NK-92 (cell line): ENCODE results near the gene SASS6.

Experiments used
- DNase-seq: peaks from one replicate; lab custom pipeline; 2025; ENCODE audit not compliant: unreplicated experiment; lab: John Stamatoyannopoulos, UW

SASS6 gene

DNA sequence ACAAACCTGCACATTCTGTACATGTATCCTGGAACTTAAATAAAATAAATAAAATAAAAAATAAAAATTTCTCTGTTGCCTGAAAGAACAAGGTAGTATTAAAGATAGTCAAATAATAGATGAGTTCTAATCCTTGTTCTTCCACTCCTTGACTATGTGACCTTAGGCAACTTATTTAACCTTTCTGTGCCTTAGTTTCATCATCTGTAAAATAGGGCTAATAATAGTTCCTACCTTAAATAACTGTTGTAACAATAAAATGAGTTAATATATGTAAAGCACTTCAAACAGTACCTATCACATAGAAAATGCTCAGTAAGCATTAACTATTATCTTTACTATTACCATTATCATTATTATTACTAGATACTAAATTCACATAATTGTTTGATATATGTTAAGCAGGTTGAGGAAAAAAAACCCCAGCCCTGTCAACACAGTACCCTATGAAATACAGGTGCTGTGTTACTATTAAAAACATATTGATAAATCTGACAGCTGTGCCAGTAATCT, 23.1 kb downstream of the SASS6 start:
- DNase-seq = no peak

DNA sequence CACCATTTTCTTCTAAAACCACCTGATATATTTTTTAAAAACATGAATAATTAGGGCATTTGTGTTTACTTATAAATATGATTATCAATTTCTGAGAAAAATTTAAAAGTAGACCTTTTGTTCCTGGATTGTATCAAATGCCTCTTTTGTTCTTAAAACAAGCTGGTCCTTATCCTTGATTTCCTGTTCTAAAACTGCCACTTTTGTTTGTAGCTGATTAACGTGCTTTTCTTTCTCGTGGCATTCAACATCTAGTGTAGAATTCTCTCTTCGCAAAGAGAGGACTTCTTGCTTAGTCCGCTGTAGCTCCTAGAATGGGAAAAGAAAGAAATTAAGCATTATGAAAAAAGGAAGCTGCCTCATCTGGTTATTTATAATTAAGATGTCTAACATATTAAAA, 25.0 kb downstream of the SASS6 start:
- DNase-seq = no peak

DNA sequence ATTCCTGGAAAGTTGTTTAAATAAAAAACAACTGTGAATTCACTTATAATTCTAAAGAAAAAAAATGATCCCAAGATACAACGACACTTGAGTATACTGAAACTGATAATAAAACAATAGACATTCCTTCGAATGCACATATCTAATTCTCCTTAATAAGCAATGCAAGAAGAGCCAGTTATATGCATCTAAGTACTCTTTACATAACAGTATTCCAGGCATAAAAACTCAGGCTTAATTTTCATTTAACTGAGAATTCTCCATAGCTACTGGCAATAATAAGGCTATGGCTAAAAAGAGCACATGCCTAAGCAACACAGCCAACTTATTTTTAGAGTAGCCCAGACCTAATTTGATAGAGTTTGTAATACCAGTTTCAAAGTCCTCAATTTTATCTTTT, 31.2 kb downstream of the SASS6 start:
- no peak for DNase-seq

DNA sequence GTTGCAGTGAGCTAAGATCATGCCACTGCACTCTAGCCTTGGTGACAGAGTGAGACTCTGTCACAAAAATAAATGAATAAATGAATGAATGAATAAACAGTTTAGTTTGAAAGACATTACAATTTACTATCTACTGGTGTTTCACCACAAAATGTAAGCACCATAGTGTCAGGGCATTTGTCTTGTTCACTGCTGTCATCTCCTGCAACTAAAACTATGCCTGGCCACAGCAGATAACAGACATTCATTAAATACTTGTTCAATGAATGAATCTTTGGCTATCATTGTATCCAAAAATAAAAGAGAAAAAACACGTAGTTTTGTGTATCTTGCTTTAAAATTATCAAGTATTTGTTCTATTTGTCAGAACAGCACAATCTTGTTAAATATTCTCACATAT, 32.5 kb downstream of the SASS6 start:
- DNase-seq = no peak

DNA sequence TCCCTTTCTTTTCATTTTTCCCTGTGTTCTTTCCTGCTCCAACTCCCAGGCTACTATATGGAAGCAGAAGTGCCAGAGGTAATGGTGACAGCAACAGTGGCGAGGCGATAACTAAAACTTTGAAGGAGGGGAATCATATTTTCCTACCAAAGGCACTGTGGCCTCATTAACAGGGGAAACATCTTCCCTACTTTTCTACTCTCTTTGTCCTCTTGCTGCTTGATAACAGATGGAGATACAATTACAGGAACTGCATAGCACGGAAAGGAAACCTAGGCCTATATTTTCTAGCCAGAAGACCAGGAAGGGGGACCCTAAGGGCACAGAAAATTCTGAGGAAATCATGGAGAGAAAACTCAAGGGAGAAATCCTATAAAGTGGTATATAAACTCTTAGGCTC, 42.3 kb downstream of the SASS6 start:
- no peak for DNase-seq

DNA sequence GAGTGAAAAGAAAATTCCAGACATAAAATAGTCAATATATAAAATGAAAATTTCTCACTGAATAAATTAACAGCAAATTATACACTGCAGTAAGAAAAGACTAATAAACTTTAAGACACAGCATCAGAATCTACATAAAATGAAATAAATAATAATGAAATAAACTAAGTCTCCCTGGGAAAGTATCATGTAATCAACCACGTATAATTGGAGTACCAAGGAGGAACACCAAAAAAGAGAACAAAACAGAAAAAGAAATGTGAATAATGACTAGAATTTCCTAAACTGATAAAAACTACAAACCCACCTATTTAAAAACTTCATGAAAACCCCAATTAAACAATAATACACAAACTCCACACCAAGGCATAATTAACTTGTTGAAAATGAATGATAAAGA, 43.6 kb downstream of the SASS6 start:
- no peak for DNase-seq

DNA sequence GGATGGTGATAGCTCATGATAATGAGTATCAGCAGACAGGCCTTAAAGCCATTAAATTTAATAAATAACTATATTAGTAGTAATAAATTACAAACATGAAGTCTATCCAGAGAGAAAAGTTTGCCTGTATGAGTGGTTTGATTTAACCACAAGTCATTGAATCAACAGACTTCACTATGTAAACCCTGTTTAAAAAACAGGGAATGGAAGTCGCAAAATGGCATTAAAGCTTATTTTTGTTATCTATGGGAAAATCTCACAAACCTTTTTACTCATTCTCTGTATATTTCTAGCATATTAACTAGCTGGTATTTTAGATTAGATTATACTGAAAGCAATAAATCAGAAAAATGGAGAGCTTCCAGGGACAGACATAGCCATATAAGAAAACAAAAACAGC, 45.3 kb downstream of the SASS6 start:
- DNase-seq = no peak

DNA sequence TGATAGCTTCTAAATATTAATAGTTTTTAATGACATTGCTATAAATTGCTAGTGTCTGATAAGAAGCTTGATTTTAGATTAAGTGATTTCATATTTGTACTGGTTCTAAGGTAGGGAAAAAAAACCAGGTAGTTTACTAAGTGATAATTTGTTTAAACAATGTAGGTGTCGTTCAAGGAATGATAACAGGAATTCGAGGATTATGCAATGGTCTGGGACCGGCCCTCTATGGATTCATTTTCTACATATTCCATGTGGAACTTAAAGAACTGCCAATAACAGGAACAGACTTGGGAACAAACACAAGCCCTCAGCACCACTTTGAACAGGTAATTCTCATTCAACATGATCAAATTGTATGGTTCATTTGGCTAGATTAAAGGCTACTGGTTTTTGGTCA, 52.4 kb downstream of the SASS6 start:
- no peak for DNase-seq

DNA sequence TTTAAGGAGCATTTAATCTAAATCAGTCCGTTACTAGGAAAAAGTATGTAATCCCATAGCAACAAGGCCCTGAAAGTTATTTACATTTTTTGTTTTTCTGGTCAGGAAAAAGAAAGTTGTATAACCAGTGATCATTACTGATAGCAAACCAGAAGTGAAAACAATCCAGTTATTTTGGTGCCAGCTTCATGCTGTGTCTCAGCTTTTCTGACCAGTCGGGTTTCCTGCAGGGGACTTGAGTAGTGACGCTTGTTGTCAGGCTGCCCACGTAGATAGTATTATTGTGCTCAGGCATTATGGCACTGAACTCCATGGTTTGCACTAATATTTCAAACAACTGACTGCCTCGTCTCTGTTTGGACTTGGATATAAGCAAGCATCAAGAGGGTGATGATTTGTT, 55.2 kb downstream of the SASS6 start:
- no peak for DNase-seq

DNA sequence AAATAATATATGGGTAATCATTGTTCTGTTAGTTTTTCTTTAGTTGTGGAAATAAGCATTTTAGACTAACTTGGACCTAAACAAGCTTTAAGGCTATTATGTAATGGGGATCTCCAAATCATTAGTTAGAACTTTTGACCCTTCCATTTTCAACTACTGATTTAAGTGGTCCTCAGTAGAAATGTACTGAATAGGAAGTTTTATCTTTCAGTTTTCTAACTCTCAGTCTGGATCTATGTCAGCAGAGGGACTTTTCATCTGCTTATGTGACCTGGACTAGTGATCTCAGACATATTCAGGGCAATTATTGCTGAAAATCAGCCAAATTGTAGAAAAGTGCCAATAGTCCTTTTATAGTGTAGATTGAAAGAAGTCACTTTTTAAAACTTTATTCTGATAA, 56.0 kb downstream of the SASS6 start:
- DNase-seq = no peak

DNA sequence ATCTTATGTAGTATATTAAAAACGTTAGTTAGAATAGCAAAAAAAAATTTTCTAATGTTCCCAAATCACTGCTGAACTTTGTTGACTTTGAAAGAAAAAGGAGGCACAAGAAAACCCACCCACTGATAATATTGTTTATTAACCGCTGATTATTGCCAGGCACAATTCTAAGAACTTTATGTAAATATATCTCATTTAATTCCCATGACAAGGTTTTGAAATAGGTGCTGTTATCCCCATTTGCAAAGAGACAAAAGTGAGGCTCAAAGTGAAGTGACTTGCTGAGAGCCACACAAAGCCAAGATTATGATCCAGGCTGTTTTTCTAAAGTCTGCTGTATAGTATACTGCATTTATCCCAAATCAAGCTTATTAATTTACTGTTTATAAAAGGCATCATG, 56.4 kb downstream of the SASS6 start:
- no peak for DNase-seq

DNA sequence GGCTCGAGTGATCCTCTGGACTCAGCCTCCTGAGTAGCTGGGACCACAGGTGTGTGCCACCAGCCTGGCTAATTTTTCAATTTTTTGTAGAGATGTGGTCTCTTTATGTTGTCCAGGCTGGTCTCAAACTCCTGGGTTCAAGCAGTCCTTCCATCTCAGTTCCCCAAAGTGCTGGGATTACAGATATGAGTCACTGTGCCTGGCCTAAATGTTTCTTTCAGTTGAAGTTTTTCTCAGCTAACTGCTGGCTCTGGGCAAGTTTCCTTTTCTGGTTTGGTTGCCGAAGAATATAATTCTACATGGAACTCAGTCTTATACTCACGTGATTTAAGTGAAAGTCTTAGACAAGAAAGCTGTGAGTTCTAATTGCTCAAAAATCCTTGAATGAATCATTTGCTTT, 57.0 kb downstream of the SASS6 start:
- no peak for DNase-seq

DNA sequence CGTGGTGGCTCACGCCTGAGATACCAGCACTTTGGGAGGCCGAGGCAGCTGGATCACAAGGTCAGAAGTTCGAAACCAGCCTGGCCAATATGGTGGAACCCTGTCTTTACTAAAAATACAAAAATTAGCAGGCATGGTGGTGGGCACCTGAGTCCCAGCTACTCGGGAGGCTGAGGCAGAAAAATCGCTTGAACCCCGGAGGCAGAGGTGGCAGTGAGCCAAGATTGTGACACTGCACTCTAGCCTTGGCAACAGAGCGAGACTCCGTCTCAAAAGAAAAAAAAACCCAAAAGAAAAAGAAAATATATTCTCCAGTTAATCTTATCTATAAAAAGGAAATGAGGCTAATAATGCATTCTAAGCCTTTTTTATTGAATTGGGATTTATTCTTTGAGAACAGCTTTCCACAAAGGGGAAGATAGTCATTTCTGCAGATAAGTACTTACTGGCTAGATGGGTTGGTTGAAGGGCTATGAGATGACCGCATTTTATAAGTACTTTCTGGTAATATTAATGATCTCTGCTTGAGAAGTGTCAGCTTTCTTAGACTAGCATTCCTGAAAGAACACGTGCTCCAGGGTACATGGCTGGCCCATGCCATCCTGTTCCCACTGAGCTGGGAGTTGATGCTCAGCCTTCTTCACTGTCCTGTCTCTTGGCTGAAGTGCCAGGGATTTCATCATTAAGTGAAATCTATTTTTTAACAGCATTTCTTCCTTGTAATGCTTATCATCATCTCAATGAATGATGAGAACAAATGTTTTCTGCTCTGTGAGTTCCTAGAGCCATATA, 57.9 kb downstream of the SASS6 start:
- no peak for DNase-seq

DNA sequence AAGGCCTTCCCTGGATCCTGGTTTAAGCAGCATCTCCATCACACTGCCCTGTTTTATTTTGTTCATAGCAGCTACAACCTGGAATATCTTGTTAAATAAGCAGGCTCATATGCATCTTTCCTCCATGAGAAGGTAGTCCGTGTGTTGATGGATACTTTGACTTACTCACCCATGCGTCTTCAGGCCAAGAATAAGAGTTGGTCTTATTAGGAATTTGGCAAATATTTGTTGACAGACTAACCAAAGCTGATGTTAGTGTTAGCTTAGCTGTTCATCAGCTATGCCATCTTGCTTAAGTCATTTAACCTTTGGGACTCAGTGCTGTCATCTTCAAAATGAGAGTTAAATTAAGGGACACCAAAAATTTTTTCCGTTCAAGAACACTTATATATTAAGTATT, 59.2 kb downstream of the SASS6 start:
- DNase-seq = no peak

DNA sequence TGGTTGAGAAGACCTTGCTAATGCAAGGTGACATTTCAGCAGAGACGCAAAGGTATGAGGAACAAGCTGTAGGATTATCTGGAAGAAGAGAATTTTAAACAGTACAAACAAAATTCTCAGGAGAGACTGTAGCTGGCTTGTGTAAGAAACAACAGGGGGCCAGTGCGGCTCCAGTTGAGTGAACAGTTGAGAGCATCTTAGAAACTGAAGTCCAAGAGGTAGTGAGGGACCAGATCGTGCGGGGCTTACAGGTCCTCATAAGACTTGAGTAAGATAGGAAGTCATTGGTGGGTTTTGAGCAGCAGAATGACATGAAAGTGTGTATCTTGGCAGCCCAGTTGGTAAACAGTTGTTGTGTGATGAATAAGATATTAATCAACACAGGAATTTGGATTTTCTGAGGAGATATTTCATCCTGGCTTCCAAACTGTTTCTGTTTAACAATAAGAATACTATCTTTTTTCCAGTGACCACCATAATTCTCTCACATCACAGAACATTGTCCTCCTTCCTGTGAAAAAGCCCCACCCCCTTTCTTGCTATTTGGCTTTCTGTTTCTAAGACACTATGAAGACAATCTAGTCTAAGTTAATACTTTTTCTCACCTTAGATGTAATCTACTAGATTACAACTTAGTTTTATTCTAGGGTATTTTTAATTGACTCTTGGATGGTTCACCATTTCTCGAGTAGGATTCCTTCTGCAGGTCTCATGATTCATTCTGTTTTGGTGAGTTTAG, 62.4 kb downstream of the SASS6 start:
- DNase-seq = no peak

DNA sequence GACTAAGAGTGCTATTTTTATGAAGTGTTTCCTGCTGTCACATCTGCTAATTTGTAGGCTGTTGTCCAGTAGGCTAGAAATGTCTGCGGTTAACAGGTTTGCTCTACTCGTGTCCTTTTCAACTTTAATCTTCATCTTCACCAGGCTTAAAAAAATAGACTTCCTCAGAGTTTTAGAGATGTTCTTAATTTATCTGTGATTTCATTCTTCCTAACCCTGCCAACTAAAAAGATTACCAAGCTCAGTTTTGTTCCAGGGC, 66.8 kb downstream of the SASS6 start:
- no peak for DNase-seq

DNA sequence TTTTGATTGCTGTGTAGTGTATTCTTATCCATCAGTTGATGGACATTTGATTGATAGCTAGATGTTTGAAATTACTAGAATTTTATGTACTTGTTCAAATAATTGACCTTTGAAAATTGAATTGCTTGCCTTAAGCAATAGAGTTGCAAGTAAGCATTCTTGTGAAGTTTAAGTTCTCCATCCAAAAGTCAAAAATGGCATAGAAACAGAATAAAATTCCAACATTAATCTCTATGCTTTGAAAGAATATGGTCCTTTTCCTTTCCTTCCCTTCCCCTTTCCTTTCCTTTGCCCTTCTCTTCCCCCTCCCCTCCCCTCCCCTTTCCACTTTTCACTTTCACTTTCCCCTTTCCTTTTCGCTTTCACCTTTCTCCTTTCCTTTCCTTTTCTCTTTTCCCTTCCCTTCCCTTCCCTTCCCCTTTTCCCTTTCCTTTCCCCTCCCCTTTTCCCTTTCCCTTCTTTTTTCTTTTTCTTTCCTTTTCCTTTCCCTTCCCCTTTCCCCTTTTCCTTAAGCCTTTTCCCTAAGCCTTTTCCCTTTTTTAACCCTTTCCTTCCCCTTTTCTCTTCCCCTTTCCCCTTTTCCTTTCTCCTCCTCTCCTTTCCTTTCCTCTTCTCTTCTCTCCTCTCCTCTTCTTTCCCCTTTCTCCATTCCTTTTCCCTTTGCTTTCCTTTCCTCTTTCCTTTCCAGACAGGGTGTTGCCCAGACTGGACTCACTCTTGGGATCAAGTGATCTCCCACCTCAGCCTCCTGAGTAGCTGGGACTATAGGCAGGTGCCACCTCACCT, 67.4 kb downstream of the SASS6 start:
- no peak for DNase-seq

DNA sequence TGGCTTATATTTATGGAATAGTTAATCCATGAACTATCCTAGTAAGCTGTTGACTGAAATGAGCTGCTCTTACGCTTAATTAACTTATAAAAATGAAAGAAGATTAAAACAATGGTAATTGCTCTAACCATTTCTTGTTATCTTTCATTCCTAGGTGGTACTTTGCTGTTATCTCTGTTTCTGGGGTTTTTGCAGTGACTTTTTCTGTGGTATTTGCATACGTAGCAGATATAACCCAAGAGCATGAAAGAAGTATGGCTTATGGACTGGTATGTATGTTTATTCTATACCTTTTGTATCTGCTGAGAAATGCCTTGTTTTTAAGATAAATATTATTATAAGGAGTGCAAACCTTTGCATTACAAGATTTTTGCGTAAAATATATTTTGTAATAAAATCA, 71.0 kb downstream of the SASS6 start:
- DNase-seq = no peak

DNA sequence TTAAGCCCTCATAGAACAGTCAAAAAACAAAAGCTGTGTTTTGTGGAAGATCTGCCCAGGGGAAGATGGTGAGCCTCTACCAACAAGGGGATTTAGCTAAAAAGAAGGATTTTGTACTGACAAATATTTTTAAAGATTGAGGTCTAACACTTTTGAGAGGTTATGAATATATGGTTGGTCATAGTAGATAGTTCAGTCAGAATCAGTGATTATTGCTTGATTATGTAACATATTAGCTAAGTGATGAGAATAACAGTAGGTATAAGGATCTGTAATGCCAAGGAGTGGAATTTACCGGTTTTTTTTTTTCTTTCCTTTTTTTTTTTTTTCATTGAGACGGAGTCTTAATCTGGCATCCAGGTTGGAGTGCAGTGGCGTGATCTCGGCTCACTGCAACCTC, 79.0 kb downstream of the SASS6 start:
- DNase-seq = no peak

DNA sequence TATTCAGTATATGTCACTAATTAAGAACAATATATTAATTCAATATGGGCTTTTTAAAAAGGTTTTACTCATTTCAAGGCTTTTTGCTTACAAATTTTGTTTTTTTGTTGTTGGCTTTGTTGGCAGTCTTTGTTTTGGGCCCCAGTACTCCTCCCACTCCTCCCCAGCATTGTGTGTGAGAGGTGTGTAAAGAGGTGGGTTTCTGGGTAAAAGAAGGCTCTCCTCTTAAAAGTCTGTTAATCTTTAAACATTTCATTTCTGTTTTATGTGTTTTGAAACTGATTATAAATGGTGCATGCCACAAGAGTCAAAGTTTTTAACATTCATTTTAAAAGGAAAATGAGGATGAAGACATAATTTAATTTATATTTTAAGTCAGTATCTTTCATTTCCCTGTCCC, 79.6 kb downstream of the SASS6 start:
- DNase-seq = no peak

DNA sequence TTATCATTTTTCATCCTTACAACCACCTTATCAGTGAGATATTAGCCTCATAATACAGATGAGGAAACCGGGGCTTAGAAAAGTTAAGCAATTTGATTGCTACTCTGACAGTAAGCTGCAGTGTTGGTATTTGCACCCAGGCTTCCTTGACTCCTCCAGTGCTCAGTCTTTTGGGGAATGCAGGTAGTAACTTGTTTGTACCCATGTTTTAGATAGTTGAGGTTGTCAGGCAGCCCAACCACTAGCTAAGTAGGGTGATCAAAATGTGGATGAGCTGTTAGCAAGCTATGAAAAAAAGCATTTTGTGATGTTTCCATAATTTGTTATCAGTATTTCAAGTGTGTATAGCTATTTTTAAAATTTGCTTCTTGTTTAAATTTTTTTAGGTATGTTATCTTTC, 80.8 kb downstream of the SASS6 start:
- no peak for DNase-seq

DNA sequence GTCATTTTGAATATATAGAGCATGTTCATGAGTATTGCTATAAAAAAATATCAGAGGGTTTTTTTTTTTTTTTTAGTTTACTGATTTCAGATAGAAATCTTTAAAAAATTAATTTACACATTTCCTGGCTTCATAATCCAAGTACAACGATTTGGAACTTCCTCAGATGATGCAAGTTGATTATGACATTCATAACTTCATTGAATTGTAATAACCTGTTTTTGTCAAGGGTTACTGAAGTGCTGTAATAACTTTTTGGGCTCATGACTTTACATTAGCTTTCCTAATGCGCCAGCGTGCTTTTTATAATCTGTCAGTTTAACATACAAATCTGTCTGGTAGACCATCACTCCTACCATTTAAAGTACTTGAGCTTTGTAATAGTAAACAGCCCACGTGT, 81.3 kb downstream of the SASS6 start:
- no peak for DNase-seq
